Measurements from ENCODE around the gene GFM2. TPM values are rescaled to one million over a fixed set of nuclear protein-coding genes. Genes with fewer than 3 reads are reported as not detected.
"Not testable (repeated sequence)": the region's sequence is repeated elsewhere in the genome, so short reads cannot be mapped to it uniquely, and the experiment has no call there.

The GFM2 gene
- polyA plus RNA-seq, 1 donor from 2014 or later = 95.3 TPM

DNA sequence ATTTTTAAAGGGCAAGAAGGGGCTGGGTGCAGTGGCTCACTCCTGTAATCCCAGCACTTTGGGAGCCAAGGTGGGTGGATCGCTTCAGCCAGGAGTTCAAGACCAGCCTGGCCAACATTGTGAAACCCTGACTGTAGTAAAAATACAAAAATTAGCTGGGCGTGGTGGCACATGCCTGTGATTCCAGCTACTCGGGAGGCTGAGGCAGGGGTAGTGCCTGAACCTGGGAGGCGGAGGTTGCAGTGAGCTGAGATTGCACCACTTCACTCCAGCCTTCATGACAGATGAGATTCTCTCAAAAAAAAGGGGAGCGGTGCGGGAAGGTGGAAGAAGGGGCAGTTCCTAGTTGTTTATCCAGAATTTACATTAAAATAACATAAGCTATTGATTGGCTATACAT is 90.5 kb downstream of the GFM2 start:
- not testable (repeated sequence) for H3K9me2 ChIP-seq (ENCODE audit: insufficient read depth, low read length); H4K20me1 ChIP-seq (ENCODE audit: insufficient read depth); H3K4me3 ChIP-seq (ENCODE audit: low read length); H2AFZ ChIP-seq (ENCODE audit: low read depth, low read length); H3K79me2 ChIP-seq (replicated peaks; ENCODE audit: insufficient read depth, low read length); H3K9me3 ChIP-seq (ENCODE audit: low read length); H3K36me3 ChIP-seq (ENCODE audit: insufficient read depth, low read length); H3K4me2 ChIP-seq (ENCODE audit: low read length); H3K27me3 ChIP-seq (ENCODE audit: insufficient read depth, low read depth, low read length); H3K27ac ChIP-seq (ENCODE audit: low read length); H3F3A ChIP-seq (ENCODE audit: insufficient read depth, low read length, poor library complexity, severe bottlenecking); H3K9ac ChIP-seq (ENCODE audit: low read length)

DNA sequence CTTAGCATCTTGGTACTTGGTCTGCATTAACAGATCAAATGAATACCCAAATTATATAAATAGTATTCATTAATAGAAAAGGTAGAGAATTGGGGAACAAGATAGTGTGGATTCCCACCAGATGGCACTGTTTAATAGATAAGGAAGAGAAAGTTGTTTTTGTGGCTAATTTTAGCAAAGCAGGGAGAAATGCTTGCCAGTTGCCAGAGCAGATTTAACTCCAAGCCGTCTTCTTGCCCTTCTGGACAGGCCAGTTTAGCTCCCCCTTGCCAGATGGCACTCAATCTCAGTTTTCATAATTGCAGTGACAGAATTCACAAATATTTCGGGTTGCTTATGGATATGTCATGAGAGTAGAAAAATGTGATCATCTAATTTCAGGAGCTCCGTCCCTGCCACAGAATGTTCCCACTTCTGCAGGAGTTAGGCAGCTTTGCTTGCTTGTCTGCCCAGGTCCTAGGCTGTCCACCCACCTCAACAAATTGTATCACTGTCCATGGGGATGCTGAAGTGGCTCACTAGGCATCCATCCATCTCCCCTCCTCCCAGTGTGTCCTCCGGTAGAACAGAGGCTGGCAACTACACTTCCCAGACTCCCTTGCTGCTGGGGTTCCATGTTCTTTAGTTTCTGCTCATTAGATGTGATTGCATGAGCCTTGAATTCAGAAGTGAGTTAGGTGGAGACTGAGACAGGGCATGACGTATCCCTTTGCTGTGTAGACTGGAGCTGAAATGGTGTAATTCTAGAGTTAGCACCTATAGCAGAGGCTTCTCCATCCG is 93.7 kb downstream of the GFM2 start:
- no peak overlapping the region for H3K27ac ChIP-seq (ENCODE audit: low read length)
- no peaks in the 10 kb centered on the region for H3F3A ChIP-seq (ENCODE audit: insufficient read depth, low read length, poor library complexity, severe bottlenecking)
- no peak overlapping the region for H3K4me3 ChIP-seq (ENCODE audit: low read length)
- no peaks in the 10 kb centered on the region for H3K9me3 ChIP-seq (ENCODE audit: low read length)
- H3K9me2 ChIP-seq (ENCODE audit: insufficient read depth, low read length) = no peaks in the 10 kb centered on the region
- TF ChIP-seq RAD21 (conservative IDR thresholded peaks at IDR 0.05) (peak; percentile 76), SMC3 (conservative IDR thresholded peaks at IDR 0.05; ENCODE audit: poor library complexity) (peak; percentile 81), EZH2 (IDR thresholded peaks at IDR 0.05; ENCODE audit: borderline replicate concordance, insufficient read depth, low read length, poor library complexity, severe bottlenecking) (no peak)
- TF ChIP-seq, protein P1, sequence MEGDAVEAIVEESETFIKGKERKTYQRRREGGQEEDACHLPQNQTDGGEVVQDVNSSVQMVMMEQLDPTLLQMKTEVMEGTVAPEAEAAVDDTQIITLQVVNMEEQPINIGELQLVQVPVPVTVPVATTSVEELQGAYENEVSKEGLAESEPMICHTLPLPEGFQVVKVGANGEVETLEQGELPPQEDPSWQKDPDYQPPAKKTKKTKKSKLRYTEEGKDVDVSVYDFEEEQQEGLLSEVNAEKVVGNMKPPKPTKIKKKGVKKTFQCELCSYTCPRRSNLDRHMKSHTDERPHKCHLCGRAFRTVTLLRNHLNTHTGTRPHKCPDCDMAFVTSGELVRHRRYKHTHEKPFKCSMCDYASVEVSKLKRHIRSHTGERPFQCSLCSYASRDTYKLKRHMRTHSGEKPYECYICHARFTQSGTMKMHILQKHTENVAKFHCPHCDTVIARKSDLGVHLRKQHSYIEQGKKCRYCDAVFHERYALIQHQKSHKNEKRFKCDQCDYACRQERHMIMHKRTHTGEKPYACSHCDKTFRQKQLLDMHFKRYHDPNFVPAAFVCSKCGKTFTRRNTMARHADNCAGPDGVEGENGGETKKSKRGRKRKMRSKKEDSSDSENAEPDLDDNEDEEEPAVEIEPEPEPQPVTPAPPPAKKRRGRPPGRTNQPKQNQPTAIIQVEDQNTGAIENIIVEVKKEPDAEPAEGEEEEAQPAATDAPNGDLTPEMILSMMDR (IDR thresholded peaks at IDR 0.05; ENCODE audit: poor library complexity, severe bottlenecking) = peak; percentile 70
- H4K20me1 ChIP-seq (ENCODE audit: insufficient read depth) = no peaks in the 10 kb centered on the region
- H3K9ac ChIP-seq (ENCODE audit: low read length) = no peak overlapping the region
- no peak overlapping the region for H3K4me2 ChIP-seq (ENCODE audit: low read length)
- H2AFZ ChIP-seq (ENCODE audit: low read depth, low read length) = no peak overlapping the region
- H3K79me2 ChIP-seq (replicated peaks; ENCODE audit: insufficient read depth, low read length) = no peaks in the 10 kb centered on the region
- H3K36me3 ChIP-seq (ENCODE audit: insufficient read depth, low read length) = no peaks in the 10 kb centered on the region
- no peaks in the 10 kb centered on the region for H3K27me3 ChIP-seq (ENCODE audit: insufficient read depth, low read depth, low read length)

DNA sequence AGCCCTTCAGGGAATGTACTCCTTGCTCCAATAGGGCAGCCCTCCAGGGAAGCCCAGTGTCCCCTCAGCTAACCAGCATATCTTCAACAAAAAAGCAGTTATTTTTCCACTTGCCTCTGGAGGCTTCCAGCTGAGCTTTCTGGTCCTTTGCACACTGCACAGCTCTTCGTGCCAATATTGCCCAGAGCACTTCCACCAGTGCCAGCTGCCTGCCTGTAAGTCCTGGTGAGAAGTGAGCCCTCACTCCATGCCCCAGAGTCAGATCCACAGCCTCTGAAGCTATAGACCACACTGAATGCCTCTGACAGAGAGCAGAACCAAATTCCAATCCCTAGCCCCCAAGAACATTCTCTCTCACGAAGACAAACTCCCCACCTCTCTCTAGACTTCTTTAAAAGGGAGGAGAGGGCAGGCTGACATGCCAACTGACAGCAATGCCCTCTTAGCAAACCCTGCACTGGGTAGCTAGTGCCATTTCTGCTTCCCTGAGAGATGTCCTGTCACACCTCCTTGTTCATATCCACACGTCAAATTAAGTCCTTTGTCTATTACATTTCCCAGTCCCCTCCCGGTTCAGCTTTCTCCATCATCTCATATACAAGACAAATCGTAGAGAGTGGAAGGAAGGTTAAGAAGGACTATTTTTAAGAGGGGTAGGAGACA is 94.6 kb downstream of the GFM2 start:
- H3K36me3 ChIP-seq (ENCODE audit: insufficient read depth, low read length) = no peaks in the 10 kb centered on the region
- no peaks in the 10 kb centered on the region for H3K9me3 ChIP-seq (ENCODE audit: low read length)
- H3K27me3 ChIP-seq (ENCODE audit: insufficient read depth, low read depth, low read length) = no peaks in the 10 kb centered on the region
- no peaks in the 10 kb centered on the region for H4K20me1 ChIP-seq (ENCODE audit: insufficient read depth)
- H3K4me2 ChIP-seq (ENCODE audit: low read length) = no peak overlapping the region
- H3F3A ChIP-seq (ENCODE audit: insufficient read depth, low read length, poor library complexity, severe bottlenecking) = no peaks in the 10 kb centered on the region
- TF ChIP-seq, protein P2, sequence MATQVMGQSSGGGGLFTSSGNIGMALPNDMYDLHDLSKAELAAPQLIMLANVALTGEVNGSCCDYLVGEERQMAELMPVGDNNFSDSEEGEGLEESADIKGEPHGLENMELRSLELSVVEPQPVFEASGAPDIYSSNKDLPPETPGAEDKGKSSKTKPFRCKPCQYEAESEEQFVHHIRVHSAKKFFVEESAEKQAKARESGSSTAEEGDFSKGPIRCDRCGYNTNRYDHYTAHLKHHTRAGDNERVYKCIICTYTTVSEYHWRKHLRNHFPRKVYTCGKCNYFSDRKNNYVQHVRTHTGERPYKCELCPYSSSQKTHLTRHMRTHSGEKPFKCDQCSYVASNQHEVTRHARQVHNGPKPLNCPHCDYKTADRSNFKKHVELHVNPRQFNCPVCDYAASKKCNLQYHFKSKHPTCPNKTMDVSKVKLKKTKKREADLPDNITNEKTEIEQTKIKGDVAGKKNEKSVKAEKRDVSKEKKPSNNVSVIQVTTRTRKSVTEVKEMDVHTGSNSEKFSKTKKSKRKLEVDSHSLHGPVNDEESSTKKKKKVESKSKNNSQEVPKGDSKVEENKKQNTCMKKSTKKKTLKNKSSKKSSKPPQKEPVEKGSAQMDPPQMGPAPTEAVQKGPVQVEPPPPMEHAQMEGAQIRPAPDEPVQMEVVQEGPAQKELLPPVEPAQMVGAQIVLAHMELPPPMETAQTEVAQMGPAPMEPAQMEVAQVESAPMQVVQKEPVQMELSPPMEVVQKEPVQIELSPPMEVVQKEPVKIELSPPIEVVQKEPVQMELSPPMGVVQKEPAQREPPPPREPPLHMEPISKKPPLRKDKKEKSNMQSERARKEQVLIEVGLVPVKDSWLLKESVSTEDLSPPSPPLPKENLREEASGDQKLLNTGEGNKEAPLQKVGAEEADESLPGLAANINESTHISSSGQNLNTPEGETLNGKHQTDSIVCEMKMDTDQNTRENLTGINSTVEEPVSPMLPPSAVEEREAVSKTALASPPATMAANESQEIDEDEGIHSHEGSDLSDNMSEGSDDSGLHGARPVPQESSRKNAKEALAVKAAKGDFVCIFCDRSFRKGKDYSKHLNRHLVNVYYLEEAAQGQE (IDR thresholded peaks at IDR 0.05; ENCODE audit: borderline replicate concordance) = no peak
- no peak for TF ChIP-seq EZH2 (IDR thresholded peaks at IDR 0.05; ENCODE audit: borderline replicate concordance, insufficient read depth, low read length, poor library complexity, severe bottlenecking)
- no peak for TF ChIP-seq EP300 (conservative IDR thresholded peaks at IDR 0.05; ENCODE audit: poor library complexity, severe bottlenecking)
- TF ChIP-seq MXI1 (conservative IDR thresholded peaks at IDR 0.05; ENCODE audit: poor library complexity, severe bottlenecking) = no peak
- TF ChIP-seq, protein P1 (IDR thresholded peaks at IDR 0.05; ENCODE audit: poor library complexity, severe bottlenecking) = no peak
- no peak for TF ChIP-seq RAD21 (conservative IDR thresholded peaks at IDR 0.05)
- TF ChIP-seq POLR2AphosphoS5 (IDR thresholded peaks at IDR 0.05) = no peak
- no peak for TF ChIP-seq SMC3 (conservative IDR thresholded peaks at IDR 0.05; ENCODE audit: poor library complexity)
- no peak for TF ChIP-seq TAF1 (IDR thresholded peaks at IDR 0.05; ENCODE audit: low read depth)
- H3K4me3 ChIP-seq (ENCODE audit: low read length) = no peak overlapping the region
- no peaks in the 10 kb centered on the region for H3K9me2 ChIP-seq (ENCODE audit: insufficient read depth, low read length)
- H2AFZ ChIP-seq (ENCODE audit: low read depth, low read length) = no peak overlapping the region
- no peaks in the 10 kb centered on the region for H3K79me2 ChIP-seq (replicated peaks; ENCODE audit: insufficient read depth, low read length)
- H3K27ac ChIP-seq (ENCODE audit: low read length) = no peak overlapping the region
- H3K9ac ChIP-seq (ENCODE audit: low read length) = no peak overlapping the region
